GM12865 (cell line): Measurements from ENCODE around the gene VWDE.

Source experiments
- DNase-seq: peaks from one replicate; pipeline ENCODE4 v3.0.0; 2010; ENCODE audit warnings: low read depth
- H3K4me3 ChIP-seq: 2 replicates; pipeline ENCODE4 v1.5.1; 2011; ENCODE audit warnings: mild to moderate bottlenecking, low read depth, low read length, control low read depth
- CTCF ChIP-seq: IDR thresholded peaks from 2 replicates; pipeline ENCODE4 v1.5.1; 2011; ENCODE audit warnings: low read length, control low read depth, low read depth, inconsistent platforms; ENCODE audit not compliant: insufficient read depth; ENCODE audit errors: missing control alignments

VWDE gene

GRCh38 chr7:12369072-12369471 is 34.6 kb downstream of the VWDE start:
- no peak overlapping the region for H3K4me3 ChIP-seq
- no peak for TF ChIP-seq CTCF
- DNase-seq: no peak

GRCh38 chr7:12360948-12361347 is 42.7 kb downstream of the VWDE start:
- no peak for DNase-seq
- no peak overlapping the region for H3K4me3 ChIP-seq
- TF ChIP-seq CTCF: no peak

GRCh38 chr7:12358694-12359093 is 45.0 kb downstream of the VWDE start:
- no peak overlapping the region for H3K4me3 ChIP-seq
- no peak for DNase-seq
- TF ChIP-seq CTCF: no peak

GRCh38 chr7:12357508-12357907 is 46.2 kb downstream of the VWDE start:
- no peak overlapping the region for H3K4me3 ChIP-seq
- TF ChIP-seq CTCF: no peak
- DNase-seq: peak; percentile 48

GRCh38 chr7:12351843-12352242 is 51.8 kb downstream of the VWDE start:
- no peak for DNase-seq
- TF ChIP-seq CTCF: no peak

GRCh38 chr7:12350971-12351370 is 52.7 kb downstream of the VWDE start:
- no peak for DNase-seq
- H3K4me3 ChIP-seq: no peak overlapping the region
- no peak for TF ChIP-seq CTCF

More at GRCh38 chr7:12351843-12352242, 51.8 kb downstream of the VWDE start:
- no peak overlapping the region for H3K4me3 ChIP-seq

- no peak for TF ChIP-seq CTCF
- no peak overlapping the region for H3K4me3 ChIP-seq
- DNase-seq: no peak
These were observed 66.6 kb downstream of the VWDE start for GRCh38 chr7:12337095-12337494.
